HEK293 (cell line): Measurements from ENCODE around the gene MPPED2.

Experiments used
- CTCF ChIA-PET: fragments of 350-600 bp; formaldehyde crosslinking; extraction: SDS; loops from one replicate; lab custom pipeline; 2021; ENCODE audit warnings: antibody characterized with exemption; lab: Yijun Ruan, JAX
- POLR2A ChIA-PET: fragments of 300-600 bp; formaldehyde crosslinking; extraction: SDS; loops from one replicate; lab custom pipeline; 2020; ENCODE audit warnings: antibody characterized with exemption, inconsistent platforms; lab: Yijun Ruan, JAX
- H3K27ac ChIP-seq: fragments of 200-500 bp; sonication (Bioruptor generic); 2 replicates; pipeline ENCODE4 v1.5.1; 2014; ENCODE audit warnings: low read depth, low read length, control low read depth, inconsistent platforms; ENCODE audit errors: extremely low read depth
- H3K36me3 ChIP-seq, 2 experiments: fragments of 200-500 bp in 1 of 2; sonication (Bioruptor generic) in 1 of 2; 1 replicate in 1 of 2; 2 replicates in 1 of 2; pipeline ENCODE4 v1.5.1; 2014 to 2017; ENCODE audit warnings: inconsistent platforms in 2 of 2, low read length in 2 of 2; ENCODE audit not compliant: control insufficient read depth in 2 of 2, insufficient read depth in 1 of 2
- H3K4me1 ChIP-seq: fragments of 200-500 bp; sonication (Bioruptor generic); 2 replicates; pipeline ENCODE4 v1.5.1; 2014; ENCODE audit warnings: mild to moderate bottlenecking, low read length, inconsistent platforms; ENCODE audit not compliant: control insufficient read depth, insufficient read depth
- H3K4me3 ChIP-seq: 2 replicates; pipeline ENCODE4 v1.5.1; 2011; ENCODE audit warnings: low read depth, mild to moderate bottlenecking, control low read depth, low read length, moderate library complexity
- H3K9me3 ChIP-seq: fragments of 200-500 bp; sonication (Bioruptor generic); 2 replicates; pipeline ENCODE4 v1.5.1; 2014; ENCODE audit warnings: low read depth, low read length, inconsistent platforms; ENCODE audit not compliant: control insufficient read depth, insufficient read depth
- FEZF1 ChIP-seq: fragments of 450-650 bp; formaldehyde crosslinking; IDR thresholded peaks from 2 replicates; pipeline ENCODE4 v1.5.1; 2016; ENCODE audit warnings: missing biosample characterization, missing genetic modification characterization
- GLI4 ChIP-seq: fragments of 450-650 bp; formaldehyde crosslinking; IDR thresholded peaks from 2 replicates; pipeline ENCODE4 v1.5.1; 2016; ENCODE audit warnings: missing biosample characterization, missing genetic modification characterization
- HOXD13 ChIP-seq: sonication (generic); formaldehyde crosslinking; IDR thresholded peaks from 2 replicates; pipeline ENCODE4 v1.8.0; 2022; ENCODE audit warnings: missing genetic modification reagents, borderline replicate concordance
- MYNN ChIP-seq: fragments of 450-650 bp; formaldehyde crosslinking; IDR thresholded peaks from 2 replicates; pipeline ENCODE4 v1.5.1; 2016; ENCODE audit warnings: missing biosample characterization, missing genetic modification characterization, borderline replicate concordance
- MZF1 ChIP-seq: fragments of 450-650 bp; formaldehyde crosslinking; IDR thresholded peaks from 2 replicates; pipeline ENCODE4 v1.5.1; 2017; ENCODE audit warnings: missing biosample characterization, missing genetic modification characterization, borderline replicate concordance
- SETDB1 ChIP-seq: IDR thresholded peaks from one replicate; pipeline ENCODE4 v1.6.1; 2017; ENCODE audit warnings: mild to moderate bottlenecking, low read length, moderate library complexity, mixed read lengths; ENCODE audit not compliant: insufficient read length
- SP7 ChIP-seq: fragments of 450-650 bp; formaldehyde crosslinking; IDR thresholded peaks from 2 replicates; pipeline ENCODE4 v1.5.1; 2016; ENCODE audit warnings: missing biosample characterization, missing genetic modification characterization
- ZNF146 ChIP-seq: fragments of 450-650 bp; formaldehyde crosslinking; IDR thresholded peaks from 2 replicates; pipeline ENCODE4 v1.5.1; 2016; ENCODE audit warnings: missing biosample characterization, missing genetic modification characterization
- ZNF239 ChIP-seq: fragments of 450-650 bp; formaldehyde crosslinking; IDR thresholded peaks from 2 replicates; pipeline ENCODE4 v1.5.1; 2016; ENCODE audit warnings: missing biosample characterization, missing genetic modification characterization
- ZNF274 ChIP-seq, 2 experiments: fragments of 200-500 bp in 1 of 2; fragments of 450-650 bp in 1 of 2; sonication (Bioruptor generic) in 1 of 2; formaldehyde crosslinking in 1 of 2; IDR thresholded peaks; 2 replicates each; pipeline versions ENCODE4 v1.5.1 to v1.6.1; 2014 to 2016; ENCODE audit warnings: borderline replicate concordance in 1 of 2, inconsistent platforms in 1 of 2, low read length in 1 of 2, missing biosample characterization in 1 of 2, missing genetic modification characterization in 1 of 2
- ZNF335 ChIP-seq: fragments of 450-650 bp; formaldehyde crosslinking; conservative IDR thresholded peaks from 2 replicates; pipeline ENCODE4 v1.5.1; 2016; ENCODE audit warnings: missing biosample characterization, missing genetic modification characterization
- ZNF366 ChIP-seq: fragments of 450-650 bp; formaldehyde crosslinking; conservative IDR thresholded peaks from 2 replicates; pipeline ENCODE4 v1.5.1; 2016; ENCODE audit warnings: missing biosample characterization, missing genetic modification characterization
- ZNF391 ChIP-seq: fragments of 450-650 bp; formaldehyde crosslinking; IDR thresholded peaks from 2 replicates; pipeline ENCODE4 v1.5.1; 2016; ENCODE audit warnings: low read depth, missing biosample characterization, missing genetic modification characterization, borderline replicate concordance
- ZNF416 ChIP-seq: fragments of 450-650 bp; formaldehyde crosslinking; IDR thresholded peaks from 2 replicates; pipeline ENCODE4 v1.5.1; 2016; ENCODE audit warnings: missing biosample characterization, missing genetic modification characterization
- ZNF664 ChIP-seq: fragments of 450-650 bp; formaldehyde crosslinking; IDR thresholded peaks from 2 replicates; pipeline ENCODE4 v1.5.1; 2016; ENCODE audit warnings: missing biosample characterization, missing genetic modification characterization
- ZNF768 ChIP-seq: fragments of 450-650 bp; formaldehyde crosslinking; IDR thresholded peaks from 2 replicates; pipeline ENCODE4 v1.5.1; 2018; ENCODE audit warnings: missing biosample characterization, mild to moderate bottlenecking, missing genetic modification characterization
- ZNF792 ChIP-seq: fragments of 450-650 bp; formaldehyde crosslinking; IDR thresholded peaks from 2 replicates; pipeline ENCODE4 v1.5.1; 2016; ENCODE audit warnings: missing biosample characterization, missing genetic modification characterization
- TF ChIP-seq, protein P1 (sequence below): IDR thresholded peaks from 2 replicates; pipeline ENCODE4 v1.6.1; 2011; ENCODE audit warnings: mild to moderate bottlenecking, low read depth, low read length, borderline replicate concordance
- TF ChIP-seq, protein P2 (sequence below): fragments of 450-650 bp; formaldehyde crosslinking; IDR thresholded peaks from 2 replicates; pipeline ENCODE4 v1.5.1; 2016; ENCODE audit warnings: missing biosample characterization, missing genetic modification characterization
- TF ChIP-seq, protein P3 (sequence below): sonication (generic); formaldehyde crosslinking; IDR thresholded peaks from 2 replicates; pipeline ENCODE4 v1.8.1; 2022; ENCODE audit warnings: mild to moderate bottlenecking, moderate library complexity, missing genetic modification reagents
- TF ChIP-seq, protein P4 (sequence below): fragments of 450-650 bp; formaldehyde crosslinking; IDR thresholded peaks from 2 replicates; pipeline ENCODE4 v1.5.1; 2016; ENCODE audit warnings: missing biosample characterization, missing genetic modification characterization
- TF ChIP-seq, protein P5 (sequence below): fragments of 450-650 bp; formaldehyde crosslinking; IDR thresholded peaks from 2 replicates; pipeline ENCODE4 v1.5.1; 2016; ENCODE audit warnings: missing biosample characterization, missing genetic modification characterization
- TF ChIP-seq, protein P6 (sequence below): fragments of 450-650 bp; formaldehyde crosslinking; IDR thresholded peaks from 2 replicates; pipeline ENCODE4 v1.5.1; 2016; ENCODE audit warnings: missing biosample characterization, missing genetic modification characterization

The MPPED2 gene

GRCh38 chr11:30459306-30459705, 126.8 kb downstream of the MPPED2 start:
- TF ChIP-seq, protein P1, sequence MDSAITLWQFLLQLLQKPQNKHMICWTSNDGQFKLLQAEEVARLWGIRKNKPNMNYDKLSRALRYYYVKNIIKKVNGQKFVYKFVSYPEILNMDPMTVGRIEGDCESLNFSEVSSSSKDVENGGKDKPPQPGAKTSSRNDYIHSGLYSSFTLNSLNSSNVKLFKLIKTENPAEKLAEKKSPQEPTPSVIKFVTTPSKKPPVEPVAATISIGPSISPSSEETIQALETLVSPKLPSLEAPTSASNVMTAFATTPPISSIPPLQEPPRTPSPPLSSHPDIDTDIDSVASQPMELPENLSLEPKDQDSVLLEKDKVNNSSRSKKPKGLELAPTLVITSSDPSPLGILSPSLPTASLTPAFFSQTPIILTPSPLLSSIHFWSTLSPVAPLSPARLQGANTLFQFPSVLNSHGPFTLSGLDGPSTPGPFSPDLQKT, result no peak
- TF ChIP-seq ZNF146, result no peak
- TF ChIP-seq, protein P2, sequence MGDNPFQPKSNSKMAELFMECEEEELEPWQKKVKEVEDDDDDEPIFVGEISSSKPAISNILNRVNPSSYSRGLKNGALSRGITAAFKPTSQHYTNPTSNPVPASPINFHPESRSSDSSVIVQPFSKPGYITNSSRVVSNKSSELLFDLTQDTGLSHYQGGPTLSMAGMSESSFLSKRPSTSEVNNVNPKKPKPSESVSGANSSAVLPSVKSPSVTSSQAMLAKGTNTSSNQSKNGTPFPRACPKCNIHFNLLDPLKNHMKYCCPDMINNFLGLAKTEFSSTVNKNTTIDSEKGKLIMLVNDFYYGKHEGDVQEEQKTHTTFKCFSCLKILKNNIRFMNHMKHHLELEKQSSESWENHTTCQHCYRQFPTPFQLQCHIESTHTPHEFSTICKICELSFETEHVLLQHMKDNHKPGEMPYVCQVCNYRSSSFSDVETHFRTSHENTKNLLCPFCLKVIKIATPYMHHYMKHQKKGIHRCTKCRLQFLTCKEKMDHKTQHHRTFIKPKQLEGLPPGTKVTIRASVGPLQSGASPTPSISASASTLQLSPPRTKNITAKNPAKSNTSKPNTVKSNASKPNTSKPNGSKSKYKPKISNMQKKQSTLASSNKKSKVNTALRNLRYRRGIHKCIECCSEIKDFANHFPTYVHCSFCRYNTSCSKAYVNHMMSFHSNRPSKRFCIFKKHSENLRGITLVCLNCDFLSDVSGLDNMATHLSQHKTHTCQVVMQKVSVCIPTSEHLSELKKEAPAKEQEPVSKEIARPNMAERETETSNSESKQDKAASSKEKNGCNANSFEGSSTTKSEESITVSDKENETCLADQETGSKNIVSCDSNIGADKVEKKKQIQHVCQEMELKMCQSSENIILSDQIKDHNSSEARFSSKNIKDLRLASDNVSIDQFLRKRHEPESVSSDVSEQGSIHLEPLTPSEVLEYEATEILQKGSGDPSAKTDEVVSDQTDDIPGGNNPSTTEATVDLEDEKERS (tag by site-specific recombination), result no peak
- no peak for TF ChIP-seq ZNF416 (tag by site-specific recombination)
- TF ChIP-seq, protein P3, sequence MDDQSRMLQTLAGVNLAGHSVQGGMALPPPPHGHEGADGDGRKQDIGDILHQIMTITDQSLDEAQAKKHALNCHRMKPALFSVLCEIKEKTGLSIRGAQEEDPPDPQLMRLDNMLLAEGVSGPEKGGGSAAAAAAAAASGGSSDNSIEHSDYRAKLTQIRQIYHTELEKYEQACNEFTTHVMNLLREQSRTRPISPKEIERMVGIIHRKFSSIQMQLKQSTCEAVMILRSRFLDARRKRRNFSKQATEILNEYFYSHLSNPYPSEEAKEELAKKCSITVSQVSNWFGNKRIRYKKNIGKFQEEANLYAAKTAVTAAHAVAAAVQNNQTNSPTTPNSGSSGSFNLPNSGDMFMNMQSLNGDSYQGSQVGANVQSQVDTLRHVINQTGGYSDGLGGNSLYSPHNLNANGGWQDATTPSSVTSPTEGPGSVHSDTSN (CRISPR knock-in tag), result no peak
- no peak for TF ChIP-seq ZNF335
- no peak for TF ChIP-seq ZNF391 (tag by site-specific recombination)
- no peak for TF ChIP-seq GLI4 (tag by site-specific recombination)
- no peak for TF ChIP-seq ZNF366 (tag by site-specific recombination)
- TF ChIP-seq HOXD13 (CRISPR knock-in tag), result no peak
- no peak for TF ChIP-seq ZNF792 (tag by site-specific recombination)
- TF ChIP-seq MYNN (tag by site-specific recombination), result no peak
- TF ChIP-seq SP7 (tag by site-specific recombination), result no peak
- TF ChIP-seq, all 188 proteins: peak for 0
- no peaks in the 10 kb centered on the region for H3K36me3 ChIP-seq
- ChIA-PET CTCF (no interaction called here), POLR2A (no interaction called here)
- peaks cover 8% of the 10 kb centered on the region; the same call in 1 of the 2 replicates for H3K4me1 ChIP-seq
- no peak overlapping the region for H3K4me3 ChIP-seq
- H3K27ac ChIP-seq, result no peak overlapping the region
- H3K9me3 ChIP-seq, result no peaks in the 10 kb centered on the region

GRCh38 chr11:30458541-30458940, 127.6 kb downstream of the MPPED2 start:
- ChIA-PET CTCF (no interaction called here), POLR2A (no interaction called here)
- peaks cover 13% of the 10 kb centered on the region; the same call in 1 of the 2 replicates for H3K4me1 ChIP-seq
- H3K36me3 ChIP-seq, result no peaks in the 10 kb centered on the region
- H3K4me3 ChIP-seq, result no peak overlapping the region
- no peaks in the 10 kb centered on the region for H3K9me3 ChIP-seq
- no peak overlapping the region for H3K27ac ChIP-seq
- TF ChIP-seq, protein P4, sequence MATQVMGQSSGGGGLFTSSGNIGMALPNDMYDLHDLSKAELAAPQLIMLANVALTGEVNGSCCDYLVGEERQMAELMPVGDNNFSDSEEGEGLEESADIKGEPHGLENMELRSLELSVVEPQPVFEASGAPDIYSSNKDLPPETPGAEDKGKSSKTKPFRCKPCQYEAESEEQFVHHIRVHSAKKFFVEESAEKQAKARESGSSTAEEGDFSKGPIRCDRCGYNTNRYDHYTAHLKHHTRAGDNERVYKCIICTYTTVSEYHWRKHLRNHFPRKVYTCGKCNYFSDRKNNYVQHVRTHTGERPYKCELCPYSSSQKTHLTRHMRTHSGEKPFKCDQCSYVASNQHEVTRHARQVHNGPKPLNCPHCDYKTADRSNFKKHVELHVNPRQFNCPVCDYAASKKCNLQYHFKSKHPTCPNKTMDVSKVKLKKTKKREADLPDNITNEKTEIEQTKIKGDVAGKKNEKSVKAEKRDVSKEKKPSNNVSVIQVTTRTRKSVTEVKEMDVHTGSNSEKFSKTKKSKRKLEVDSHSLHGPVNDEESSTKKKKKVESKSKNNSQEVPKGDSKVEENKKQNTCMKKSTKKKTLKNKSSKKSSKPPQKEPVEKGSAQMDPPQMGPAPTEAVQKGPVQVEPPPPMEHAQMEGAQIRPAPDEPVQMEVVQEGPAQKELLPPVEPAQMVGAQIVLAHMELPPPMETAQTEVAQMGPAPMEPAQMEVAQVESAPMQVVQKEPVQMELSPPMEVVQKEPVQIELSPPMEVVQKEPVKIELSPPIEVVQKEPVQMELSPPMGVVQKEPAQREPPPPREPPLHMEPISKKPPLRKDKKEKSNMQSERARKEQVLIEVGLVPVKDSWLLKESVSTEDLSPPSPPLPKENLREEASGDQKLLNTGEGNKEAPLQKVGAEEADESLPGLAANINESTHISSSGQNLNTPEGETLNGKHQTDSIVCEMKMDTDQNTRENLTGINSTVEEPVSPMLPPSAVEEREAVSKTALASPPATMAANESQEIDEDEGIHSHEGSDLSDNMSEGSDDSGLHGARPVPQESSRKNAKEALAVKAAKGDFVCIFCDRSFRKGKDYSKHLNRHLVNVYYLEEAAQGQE, result no peak
- TF ChIP-seq ZNF239 (tag by site-specific recombination), result no peak
- no peak for TF ChIP-seq MZF1 (tag by site-specific recombination)
- TF ChIP-seq, protein P5, sequence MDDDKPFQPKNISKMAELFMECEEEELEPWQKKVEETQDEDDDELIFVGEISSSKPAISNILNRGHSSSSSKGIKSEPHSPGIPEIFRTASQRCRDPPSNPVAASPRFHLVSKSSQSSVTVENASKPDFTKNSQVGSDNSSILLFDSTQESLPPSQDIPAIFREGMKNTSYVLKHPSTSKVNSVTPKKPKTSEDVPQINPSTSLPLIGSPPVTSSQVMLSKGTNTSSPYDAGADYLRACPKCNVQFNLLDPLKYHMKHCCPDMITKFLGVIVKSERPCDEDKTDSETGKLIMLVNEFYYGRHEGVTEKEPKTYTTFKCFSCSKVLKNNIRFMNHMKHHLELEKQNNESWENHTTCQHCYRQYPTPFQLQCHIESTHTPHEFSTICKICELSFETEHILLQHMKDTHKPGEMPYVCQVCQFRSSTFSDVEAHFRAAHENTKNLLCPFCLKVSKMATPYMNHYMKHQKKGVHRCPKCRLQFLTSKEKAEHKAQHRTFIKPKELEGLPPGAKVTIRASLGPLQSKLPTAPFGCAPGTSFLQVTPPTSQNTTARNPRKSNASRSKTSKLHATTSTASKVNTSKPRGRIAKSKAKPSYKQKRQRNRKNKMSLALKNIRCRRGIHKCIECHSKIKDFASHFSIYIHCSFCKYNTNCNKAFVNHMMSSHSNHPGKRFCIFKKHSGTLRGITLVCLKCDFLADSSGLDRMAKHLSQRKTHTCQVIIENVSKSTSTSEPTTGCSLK (tag by site-specific recombination), result no peak
- no peak for TF ChIP-seq ZNF664
- TF ChIP-seq ZNF391 (tag by site-specific recombination), result no peak
- no peak for TF ChIP-seq SETDB1
- TF ChIP-seq FEZF1, result no peak
- no peak for TF ChIP-seq ZNF274 (IDR thresholded peaks at IDR 0.05; ENCODE audit: low read length)
- TF ChIP-seq ZNF274 (tag by site-specific recombination; IDR thresholded peaks at IDR 0.05; ENCODE audit: borderline replicate concordance), result no peak
- TF ChIP-seq, protein P6, sequence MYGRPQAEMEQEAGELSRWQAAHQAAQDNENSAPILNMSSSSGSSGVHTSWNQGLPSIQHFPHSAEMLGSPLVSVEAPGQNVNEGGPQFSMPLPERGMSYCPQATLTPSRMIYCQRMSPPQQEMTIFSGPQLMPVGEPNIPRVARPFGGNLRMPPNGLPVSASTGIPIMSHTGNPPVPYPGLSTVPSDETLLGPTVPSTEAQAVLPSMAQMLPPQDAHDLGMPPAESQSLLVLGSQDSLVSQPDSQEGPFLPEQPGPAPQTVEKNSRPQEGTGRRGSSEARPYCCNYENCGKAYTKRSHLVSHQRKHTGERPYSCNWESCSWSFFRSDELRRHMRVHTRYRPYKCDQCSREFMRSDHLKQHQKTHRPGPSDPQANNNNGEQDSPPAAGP, result no peak
- no peak for TF ChIP-seq ZNF768 (tag by site-specific recombination)
